SK-N-MC (cell line): ENCODE data around the gene CLECL1.
"Not testable (repeated sequence)": the region's sequence is repeated elsewhere in the genome, so short reads cannot be mapped to it uniquely, and the experiment has no call there.

ENCODE experiments used
- DNase-seq: peaks from one replicate; pipeline ENCODE4 v3.0.0-alpha.2; 2011; ENCODE audit warnings: low read depth, low spot score
- H3K27ac ChIP-seq: fragments of 200-600 bp; sonication (generic); 2 replicates; pipeline ENCODE4 v1.5.1; 2016; ENCODE audit warnings: mixed run types
- H3K36me3 ChIP-seq: fragments of 200-600 bp; sonication (generic); 2 replicates; pipeline ENCODE4 v1.6.1; 2017; ENCODE audit warnings: antibody characterized with exemption, low read length, mixed read lengths; ENCODE audit not compliant: insufficient read depth
- H3K4me3 ChIP-seq: fragments of 200-600 bp; sonication (generic); 2 replicates; pipeline ENCODE4 v1.5.1; 2016
- H3K9ac ChIP-seq: fragments of 200-600 bp; sonication (generic); 2 replicates; pipeline ENCODE4 v1.8.0; 2017; ENCODE audit warnings: mixed run types, mixed read lengths; ENCODE audit not compliant: insufficient read length
- H3K9me3 ChIP-seq: fragments of 200-600 bp; sonication (generic); 2 replicates; pipeline ENCODE4 v1.6.1; 2017; ENCODE audit warnings: low read depth, mild to moderate bottlenecking, antibody characterized with exemption, low read length, moderate library complexity, mixed read lengths
- EZH2 ChIP-seq: fragments of 200-600 bp; sonication (generic); IDR thresholded peaks from one replicate; pipeline ENCODE4 v1.6.1; 2017; ENCODE audit warnings: antibody characterized with exemption
- FOXP2 ChIP-seq: optimal IDR thresholded peaks from 2 replicates; pipeline ENCODE3; 2011; ENCODE audit warnings: mild to moderate bottlenecking, moderate library complexity; ENCODE audit not compliant: insufficient read depth; ENCODE audit errors: extremely low read length, control extremely low read depth
- POLR2AphosphoS5 ChIP-seq: IDR thresholded peaks from 2 replicates; pipeline ENCODE4 v1.6.1; 2012; ENCODE audit warnings: mild to moderate bottlenecking, low read depth, low read length, borderline replicate concordance

Gene CLECL1

GRCh38 chr12:9699269-9699897 lies 33.5 kb downstream of the CLECL1 start:
- Histone ChIP-seq H3K27ac (no peak overlapping the region), H3K9me3 (peaks cover 3% of the 10 kb centered on the region; the same call in 1 of the 2 replicates), H3K4me3 (no peak overlapping the region), H3K9ac (no peak overlapping the region), H3K36me3 (peaks cover 15% of the 10 kb centered on the region)
- no peak for TF ChIP-seq EZH2
- DNase-seq = no peak

DNA sequence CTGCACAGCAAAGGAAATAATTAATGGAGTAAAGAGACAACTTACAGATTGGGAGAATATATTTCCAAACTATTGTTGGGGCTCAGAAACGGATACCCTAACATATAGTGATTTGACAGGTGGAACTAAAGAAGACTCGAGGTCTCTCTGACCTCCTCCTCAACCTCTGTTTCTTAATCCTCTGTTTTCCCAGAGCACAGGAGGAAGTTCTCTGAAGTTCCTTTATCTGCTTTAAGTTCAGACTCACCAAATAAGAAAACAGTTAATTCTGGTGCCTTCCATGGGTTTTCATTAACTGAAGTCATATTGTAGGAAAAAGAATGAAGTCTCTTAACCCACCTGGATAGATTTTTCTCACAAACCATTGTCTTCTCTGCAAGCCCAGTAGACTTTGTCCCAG lies 34.2 kb downstream of the CLECL1 start:
- Histone ChIP-seq H3K27ac (no peak overlapping the region), H3K36me3 (peaks cover 20% of the 10 kb centered on the region), H3K4me3 (no peak overlapping the region), H3K9ac (no peak overlapping the region), H3K9me3 (peaks cover 3% of the 10 kb centered on the region; the same call in 1 of the 2 replicates)
- DNase-seq = no peak
- TF ChIP-seq POLR2AphosphoS5 (no peak), FOXP2 (no peak)

DNA sequence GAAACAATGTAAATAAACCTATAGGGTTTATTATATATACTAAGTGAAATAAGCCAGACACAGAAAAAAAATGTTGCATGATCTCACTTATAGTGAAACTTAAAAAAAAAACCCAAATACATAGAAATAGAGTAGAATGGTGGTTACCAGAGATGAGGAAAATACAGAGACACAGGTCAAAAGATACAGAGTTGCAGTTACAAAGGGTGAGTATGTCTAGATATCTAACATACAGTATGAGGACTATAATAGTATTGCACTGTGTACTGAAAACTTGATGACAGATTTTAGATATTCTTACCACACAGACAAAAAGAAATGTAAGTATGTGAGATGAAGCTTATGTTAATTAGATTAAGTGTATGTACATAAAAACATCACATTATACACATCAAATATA lies 35.3 kb downstream of the CLECL1 start:
- H3K9me3 ChIP-seq = peaks cover 3% of the 10 kb centered on the region; the same call in 1 of the 2 replicates

DNA sequence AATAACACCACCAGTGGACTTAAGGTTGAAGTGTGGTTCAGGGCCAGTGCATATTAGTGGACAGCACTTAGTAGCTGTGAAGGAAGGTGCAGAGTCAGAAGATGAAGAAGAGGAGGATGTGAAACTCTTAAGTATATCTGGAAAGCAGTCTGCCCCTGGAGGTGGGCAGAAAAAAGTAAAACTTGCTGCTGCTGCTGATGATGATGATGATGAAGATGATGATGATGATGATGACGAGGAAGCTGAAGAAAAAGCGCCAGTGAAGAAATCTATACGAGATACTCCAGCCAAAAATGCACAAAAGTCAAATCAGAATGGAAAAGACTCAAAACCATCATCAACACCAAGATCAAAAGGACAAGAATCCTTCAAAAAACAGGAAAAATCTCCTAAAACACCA lies 37.2 kb downstream of the CLECL1 start:
- DNase-seq, H3K4me3 ChIP-seq, H3K27ac ChIP-seq, H3K9ac ChIP-seq, H3K9me3 ChIP-seq: not testable (repeated sequence)
- H3K36me3 ChIP-seq = peaks cover 33% of the 10 kb centered on the region

More for the DNA sequence above, 35.3 kb downstream of the CLECL1 start:
- no peak for DNase-seq
- TF ChIP-seq FOXP2 (no peak), POLR2AphosphoS5 (no peak), EZH2 (no peak)
- H3K4me3 ChIP-seq = no peak overlapping the region
- no peak overlapping the region for H3K9ac ChIP-seq
- no peak overlapping the region for H3K27ac ChIP-seq
- peaks cover 27% of the 10 kb centered on the region for H3K36me3 ChIP-seq

GRCh38 chr12:9695150-9695549 lies 37.7 kb downstream of the CLECL1 start:
- H3K27ac ChIP-seq, DNase-seq, H3K9ac ChIP-seq, H3K9me3 ChIP-seq, H3K4me3 ChIP-seq: not testable (repeated sequence)
- peaks cover 37% of the 10 kb centered on the region for H3K36me3 ChIP-seq

- peaks cover 4% of the 10 kb centered on the region; the same call in 1 of the 2 replicates for H3K9me3 ChIP-seq
- no peak overlapping the region for H3K27ac ChIP-seq
- H3K4me3 ChIP-seq = no peak overlapping the region
- peaks cover 46% of the 10 kb centered on the region for H3K36me3 ChIP-seq
- TF ChIP-seq EZH2 (no peak), POLR2AphosphoS5 (no peak), FOXP2 (no peak)
- no peak for DNase-seq
- no peak overlapping the region for H3K9ac ChIP-seq
Observed at GRCh38 chr12:9694241-9694640, 38.7 kb downstream of the CLECL1 start.

- Histone ChIP-seq H3K9ac (no peak overlapping the region), H3K9me3 (peaks cover 6% of the 10 kb centered on the region; the same call in 1 of the 2 replicates), H3K27ac (no peak overlapping the region), H3K4me3 (no peak overlapping the region), H3K36me3 (peaks cover 60% of the 10 kb centered on the region)
- TF ChIP-seq EZH2 (no peak), POLR2AphosphoS5 (no peak)
- DNase-seq = no peak
Observed at GRCh38 chr12:9692909-9693308, 40.0 kb downstream of the CLECL1 start.

- H3K9me3 ChIP-seq = peaks cover 3% of the 10 kb centered on the region; the same call in 1 of the 2 replicates
- no peak overlapping the region for H3K4me3 ChIP-seq
- no peak overlapping the region for H3K27ac ChIP-seq
- peaks cover 41% of the 10 kb centered on the region for H3K36me3 ChIP-seq
- no peak overlapping the region for H3K9ac ChIP-seq
- no peak for DNase-seq
- TF ChIP-seq POLR2AphosphoS5 (no peak), EZH2 (no peak), FOXP2 (no peak)
Observed at GRCh38 chr12:9687228-9687627, 45.7 kb downstream of the CLECL1 start.

- H3K4me3 ChIP-seq = no peak overlapping the region
- DNase-seq = no peak
- TF ChIP-seq FOXP2 (no peak), EZH2 (no peak), POLR2AphosphoS5 (no peak)
- peaks cover 3% of the 10 kb centered on the region; the same call in 1 of the 2 replicates for H3K9me3 ChIP-seq
- H3K27ac ChIP-seq = no peak overlapping the region
- peaks cover 41% of the 10 kb centered on the region for H3K36me3 ChIP-seq
- no peak overlapping the region for H3K9ac ChIP-seq
Observed at GRCh38 chr12:9685915-9686314, 47.0 kb downstream of the CLECL1 start.

- not testable (repeated sequence) for DNase-seq, H3K9ac ChIP-seq, H3K9me3 ChIP-seq, H3K4me3 ChIP-seq, H3K27ac ChIP-seq
- peaks cover 38% of the 10 kb centered on the region for H3K36me3 ChIP-seq
Observed at GRCh38 chr12:9685366-9685765, 47.5 kb downstream of the CLECL1 start.

- not testable (repeated sequence) for H3K9me3 ChIP-seq, DNase-seq, H3K27ac ChIP-seq, H3K9ac ChIP-seq, H3K4me3 ChIP-seq
- H3K36me3 ChIP-seq = peaks cover 15% of the 10 kb centered on the region
Observed at GRCh38 chr12:9682949-9683348, 49.9 kb downstream of the CLECL1 start.

- DNase-seq = not testable (repeated sequence)
Observed at GRCh38 chr12:9682508-9682907, 50.4 kb downstream of the CLECL1 start.

More at GRCh38 chr12:9682508-9682907, 50.4 kb downstream of the CLECL1 start:
- peaks cover 12% of the 10 kb centered on the region; the same call in 1 of the 2 replicates for H3K36me3 ChIP-seq
- not testable (repeated sequence) for H3K27ac ChIP-seq, H3K9ac ChIP-seq, H3K9me3 ChIP-seq, H3K4me3 ChIP-seq
